HEK293T (cell line): ENCODE results near the gene HOXD11.

Experiments used
- BHLHE40 ChIP-seq: fragments of 450-650 bp; IDR thresholded peaks from 2 replicates; pipeline ENCODE4 v1.6.1; 2016; ENCODE audit warnings: mild to moderate bottlenecking, moderate library complexity, borderline replicate concordance
- CTBP1 ChIP-seq: fragments of 450-650 bp; IDR thresholded peaks from 2 replicates; pipeline ENCODE4 v1.6.1; 2016; ENCODE audit warnings: borderline replicate concordance
- ELF4 ChIP-seq: fragments of 450-650 bp; IDR thresholded peaks from 2 replicates; pipeline ENCODE4 v1.6.1; 2017; ENCODE audit warnings: antibody characterized with exemption
- FOXA1 ChIP-seq: fragments of 450-650 bp; IDR thresholded peaks from 2 replicates; pipeline ENCODE4 v1.6.1; 2016; ENCODE audit warnings: mild to moderate bottlenecking
- FOXM1 ChIP-seq: fragments of 450-650 bp; IDR thresholded peaks from 2 replicates; pipeline ENCODE4 v1.6.1; 2017; ENCODE audit warnings: mild to moderate bottlenecking, borderline replicate concordance
- HDGF ChIP-seq: fragments of 450-650 bp; IDR thresholded peaks from 2 replicates; pipeline ENCODE4 v1.6.1; 2017; ENCODE audit warnings: antibody characterized with exemption, borderline replicate concordance
- L3MBTL2 ChIP-seq: fragments of 450-650 bp; conservative IDR thresholded peaks from 2 replicates; pipeline ENCODE4 v1.6.1; 2016; ENCODE audit warnings: mild to moderate bottlenecking
- SP1 ChIP-seq: fragments of 450-650 bp; IDR thresholded peaks from 2 replicates; pipeline ENCODE4 v1.6.1; 2017
- SUZ12 ChIP-seq: fragments of 450-650 bp; IDR thresholded peaks from 2 replicates; pipeline ENCODE4 v1.6.1; 2016; ENCODE audit warnings: mild to moderate bottlenecking
- ZNF384 ChIP-seq: fragments of 450-650 bp; IDR thresholded peaks from 2 replicates; pipeline ENCODE4 v1.6.1; 2016

GRCh38 chr2:176112375-176113302 is 5.6 kb downstream of the HOXD11 start:
- no peak for TF ChIP-seq CTBP1
- TF ChIP-seq SP1 = no peak
- no peak for TF ChIP-seq BHLHE40
- no peak for TF ChIP-seq HDGF
- no peak for TF ChIP-seq FOXA1
- TF ChIP-seq SUZ12 = no peak
- TF ChIP-seq L3MBTL2 = no peak
- no peak for TF ChIP-seq FOXM1
- no peak for TF ChIP-seq ZNF384
- no peak for TF ChIP-seq ELF4
